ENCODE measurements around the gene HECTD2.
"Not testable (repeated sequence)": the region's sequence is repeated elsewhere in the genome, so short reads cannot be mapped to it uniquely, and the experiment has no call there.

The HECTD2 gene

DNA sequence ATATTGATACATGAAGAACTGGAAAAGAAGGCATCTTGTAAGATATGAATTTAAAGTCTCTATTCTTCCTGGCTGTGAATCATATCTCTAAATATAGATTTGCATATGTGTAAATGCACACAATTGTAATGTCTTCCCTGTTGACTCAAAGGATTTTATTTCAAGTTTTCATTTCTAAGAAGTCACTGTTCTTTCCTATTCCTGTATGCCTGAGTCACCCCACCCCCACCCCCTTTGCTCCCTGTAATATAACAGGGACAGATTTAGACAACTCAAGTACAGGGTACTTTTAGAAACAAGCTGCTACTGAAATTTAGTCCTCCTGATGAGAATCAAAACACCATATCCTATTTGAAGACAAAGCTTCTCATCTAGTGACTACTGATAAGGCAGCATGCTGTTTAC is 43.0 kb upstream of the HECTD2 start:
- Histone ChIP-seq H3K4me3 (ENCODE audit: low read length) (no peak overlapping the region), H2AFZ (ENCODE audit: low read depth, low read length) (no peak overlapping the region), H3K9ac (ENCODE audit: low read length) (no peak overlapping the region), H3K4me2 (ENCODE audit: low read length) (no peak overlapping the region), H3K79me2 (ENCODE audit: low read length) (no peaks in the 10 kb centered on the region), H4K20me1 (ENCODE audit: insufficient read depth, low read length) (no peaks in the 10 kb centered on the region), H3K27ac (ENCODE audit: low read length) (no peak overlapping the region), H3K9me3 (ENCODE audit: insufficient read depth, low read length) (no peaks in the 10 kb centered on the region), H3K4me1 (ENCODE audit: low read length) (no peaks in the 10 kb centered on the region), H3K36me3 (replicated peaks; ENCODE audit: low read depth, low read length) (no peaks in the 10 kb centered on the region), H3K27me3 (ENCODE audit: low read depth, low read length) (no peaks in the 10 kb centered on the region)
- TF ChIP-seq, protein P1, sequence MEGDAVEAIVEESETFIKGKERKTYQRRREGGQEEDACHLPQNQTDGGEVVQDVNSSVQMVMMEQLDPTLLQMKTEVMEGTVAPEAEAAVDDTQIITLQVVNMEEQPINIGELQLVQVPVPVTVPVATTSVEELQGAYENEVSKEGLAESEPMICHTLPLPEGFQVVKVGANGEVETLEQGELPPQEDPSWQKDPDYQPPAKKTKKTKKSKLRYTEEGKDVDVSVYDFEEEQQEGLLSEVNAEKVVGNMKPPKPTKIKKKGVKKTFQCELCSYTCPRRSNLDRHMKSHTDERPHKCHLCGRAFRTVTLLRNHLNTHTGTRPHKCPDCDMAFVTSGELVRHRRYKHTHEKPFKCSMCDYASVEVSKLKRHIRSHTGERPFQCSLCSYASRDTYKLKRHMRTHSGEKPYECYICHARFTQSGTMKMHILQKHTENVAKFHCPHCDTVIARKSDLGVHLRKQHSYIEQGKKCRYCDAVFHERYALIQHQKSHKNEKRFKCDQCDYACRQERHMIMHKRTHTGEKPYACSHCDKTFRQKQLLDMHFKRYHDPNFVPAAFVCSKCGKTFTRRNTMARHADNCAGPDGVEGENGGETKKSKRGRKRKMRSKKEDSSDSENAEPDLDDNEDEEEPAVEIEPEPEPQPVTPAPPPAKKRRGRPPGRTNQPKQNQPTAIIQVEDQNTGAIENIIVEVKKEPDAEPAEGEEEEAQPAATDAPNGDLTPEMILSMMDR (IDR thresholded peaks at IDR 0.05; ENCODE audit: low read depth, low read length): no peak
- no peak for TF ChIP-seq EZH2phosphoT487 (IDR thresholded peaks at IDR 0.05; ENCODE audit: low read depth)

DNA sequence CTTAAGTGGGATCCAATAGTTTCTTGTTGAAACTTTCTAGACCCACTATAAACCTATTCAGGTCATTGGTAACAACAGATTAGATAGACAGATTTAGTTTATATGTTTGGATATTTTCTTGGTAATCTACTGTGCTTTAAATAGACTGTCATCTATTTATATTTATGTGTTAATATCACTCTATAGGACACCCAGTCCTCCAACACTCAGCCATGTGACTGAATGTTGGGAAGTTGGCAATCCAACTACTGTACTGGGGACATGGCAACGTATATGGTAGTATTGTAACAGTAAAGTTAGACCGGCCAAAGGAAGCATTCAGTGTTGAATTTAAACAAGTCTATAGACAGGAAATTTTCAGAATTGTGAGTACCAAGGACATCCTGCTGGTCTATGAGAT is 42.6 kb upstream of the HECTD2 start:
- H3K4me1 ChIP-seq (ENCODE audit: low read length): no peaks in the 10 kb centered on the region
- TF ChIP-seq, protein P1 (IDR thresholded peaks at IDR 0.05; ENCODE audit: low read depth, low read length): no peak
- no peak for TF ChIP-seq EZH2phosphoT487 (IDR thresholded peaks at IDR 0.05; ENCODE audit: low read depth)
- H3K27ac ChIP-seq (ENCODE audit: low read length): no peak overlapping the region
- no peak overlapping the region for H3K9ac ChIP-seq (ENCODE audit: low read length)
- no peaks in the 10 kb centered on the region for H3K9me3 ChIP-seq (ENCODE audit: insufficient read depth, low read length)
- H3K4me2 ChIP-seq (ENCODE audit: low read length): no peak overlapping the region
- no peak overlapping the region for H2AFZ ChIP-seq (ENCODE audit: low read depth, low read length)
- H3K27me3 ChIP-seq (ENCODE audit: low read depth, low read length): no peaks in the 10 kb centered on the region
- no peaks in the 10 kb centered on the region for H3K79me2 ChIP-seq (ENCODE audit: low read length)
- no peaks in the 10 kb centered on the region for H3K36me3 ChIP-seq (replicated peaks; ENCODE audit: low read depth, low read length)
- no peaks in the 10 kb centered on the region for H4K20me1 ChIP-seq (ENCODE audit: insufficient read depth, low read length)
- no peak overlapping the region for H3K4me3 ChIP-seq (ENCODE audit: low read length)

DNA sequence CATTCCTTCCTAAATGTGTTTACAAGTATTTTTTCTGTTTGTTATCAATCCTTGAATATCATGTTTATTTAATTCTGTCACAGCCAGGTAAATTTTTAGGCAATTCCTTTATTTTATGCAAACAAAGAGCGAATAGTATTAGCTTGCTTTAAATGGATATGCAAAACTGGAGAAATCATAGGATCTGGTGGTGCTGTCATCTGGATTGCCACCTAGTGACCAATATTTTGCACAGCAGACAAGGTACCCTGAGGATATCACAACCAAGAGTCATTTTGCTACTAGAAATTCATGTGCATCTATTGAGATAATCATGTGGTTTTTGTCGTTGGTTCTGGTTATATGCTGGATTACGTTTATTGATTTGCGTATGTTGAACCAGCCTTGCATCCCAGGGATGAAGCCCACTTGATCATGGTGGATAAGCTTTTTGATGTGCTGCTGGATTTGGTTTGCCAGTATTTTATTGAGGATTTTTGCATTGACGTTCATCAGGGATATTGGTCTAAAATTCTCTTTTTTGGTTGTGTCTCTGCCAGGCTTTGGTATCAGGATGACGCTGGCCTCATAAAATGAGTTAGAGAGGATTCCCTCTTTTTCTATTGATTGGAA is 40.1 kb upstream of the HECTD2 start:
- not testable (repeated sequence) for H3K4me1 ChIP-seq (ENCODE audit: low read length); H3K36me3 ChIP-seq (replicated peaks; ENCODE audit: low read depth, low read length); H3K4me2 ChIP-seq (ENCODE audit: low read length); H3K27me3 ChIP-seq (ENCODE audit: low read depth, low read length); H2AFZ ChIP-seq (ENCODE audit: low read depth, low read length); H3K4me3 ChIP-seq (ENCODE audit: low read length); H3K79me2 ChIP-seq (ENCODE audit: low read length); H3K27ac ChIP-seq (ENCODE audit: low read length); H4K20me1 ChIP-seq (ENCODE audit: insufficient read depth, low read length); H3K9ac ChIP-seq (ENCODE audit: low read length); H3K9me3 ChIP-seq (ENCODE audit: insufficient read depth, low read length)
- TF ChIP-seq, protein P1 (IDR thresholded peaks at IDR 0.05; ENCODE audit: low read depth, low read length): peak; percentile 55

DNA sequence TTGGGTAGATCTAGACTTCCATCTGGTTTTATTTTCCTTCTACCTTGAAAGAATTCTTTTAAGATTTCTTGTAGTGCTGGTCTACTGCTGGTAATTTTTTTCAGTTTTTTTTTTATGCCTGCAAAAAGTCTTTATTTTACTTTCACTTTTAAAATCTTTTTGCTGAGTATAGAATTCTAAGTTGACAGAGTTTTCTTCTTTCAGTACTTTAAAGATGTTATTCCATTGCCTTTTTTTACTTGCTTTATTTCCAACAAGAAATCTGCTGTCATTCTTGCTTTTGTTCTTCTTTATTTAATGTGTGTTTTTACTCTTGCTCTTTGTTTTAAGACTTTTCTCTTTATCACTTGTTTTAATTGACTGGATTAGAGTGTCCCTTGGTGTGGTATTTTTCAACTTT is 36.1 kb upstream of the HECTD2 start:
- Histone ChIP-seq H3K27me3 (ENCODE audit: low read depth, low read length) (no peaks in the 10 kb centered on the region), H2AFZ (ENCODE audit: low read depth, low read length) (no peak overlapping the region), H3K79me2 (ENCODE audit: low read length) (no peaks in the 10 kb centered on the region), H4K20me1 (ENCODE audit: insufficient read depth, low read length) (no peaks in the 10 kb centered on the region), H3K4me3 (ENCODE audit: low read length) (no peak overlapping the region), H3K27ac (ENCODE audit: low read length) (no peak overlapping the region), H3K4me1 (ENCODE audit: low read length) (peaks cover 13% of the 10 kb centered on the region), H3K9ac (ENCODE audit: low read length) (no peak overlapping the region), H3K36me3 (replicated peaks; ENCODE audit: low read depth, low read length) (no peaks in the 10 kb centered on the region), H3K9me3 (ENCODE audit: insufficient read depth, low read length) (0 out of 2 replicates have a peak, but pooled peaks cover 3% of the 10 kb centered on the region), H3K4me2 (ENCODE audit: low read length) (no peak overlapping the region)
- TF ChIP-seq, protein P1 (IDR thresholded peaks at IDR 0.05; ENCODE audit: low read depth, low read length): no peak
- TF ChIP-seq EZH2phosphoT487 (IDR thresholded peaks at IDR 0.05; ENCODE audit: low read depth): no peak
